Upper lobe of left lung (tissue), 4 donors: ENCODE measurements around the gene APC2.

Source experiments
- EP300 ChIP-seq, 4 donors: sonication (generic); formaldehyde crosslinking; IDR thresholded peaks; one replicate each; pipeline ENCODE4 v1.5.1; 2017; ENCODE audit warnings: antibody characterized with exemption in 4 of 4, control low read depth in 2 of 4
- POLR2A ChIP-seq, 4 donors: fragments of 450-650 bp; IDR thresholded peaks; one replicate each; pipeline ENCODE4 v1.5.1; 2016 to 2017; ENCODE audit warnings: antibody characterized with exemption in 4 of 4, mild to moderate bottlenecking in 2 of 4
- TF ChIP-seq, protein P1 (sequence below), 6 experiments: fragments of 450-650 bp in 4 of 6; fragments of 200-600 bp in 2 of 6; sonication (generic) in 2 of 6; IDR thresholded peaks; one replicate each; pipeline ENCODE4 v1.5.1; 2016 to 2019; ENCODE audit warnings: antibody characterized with exemption in 6 of 6

DNA sequence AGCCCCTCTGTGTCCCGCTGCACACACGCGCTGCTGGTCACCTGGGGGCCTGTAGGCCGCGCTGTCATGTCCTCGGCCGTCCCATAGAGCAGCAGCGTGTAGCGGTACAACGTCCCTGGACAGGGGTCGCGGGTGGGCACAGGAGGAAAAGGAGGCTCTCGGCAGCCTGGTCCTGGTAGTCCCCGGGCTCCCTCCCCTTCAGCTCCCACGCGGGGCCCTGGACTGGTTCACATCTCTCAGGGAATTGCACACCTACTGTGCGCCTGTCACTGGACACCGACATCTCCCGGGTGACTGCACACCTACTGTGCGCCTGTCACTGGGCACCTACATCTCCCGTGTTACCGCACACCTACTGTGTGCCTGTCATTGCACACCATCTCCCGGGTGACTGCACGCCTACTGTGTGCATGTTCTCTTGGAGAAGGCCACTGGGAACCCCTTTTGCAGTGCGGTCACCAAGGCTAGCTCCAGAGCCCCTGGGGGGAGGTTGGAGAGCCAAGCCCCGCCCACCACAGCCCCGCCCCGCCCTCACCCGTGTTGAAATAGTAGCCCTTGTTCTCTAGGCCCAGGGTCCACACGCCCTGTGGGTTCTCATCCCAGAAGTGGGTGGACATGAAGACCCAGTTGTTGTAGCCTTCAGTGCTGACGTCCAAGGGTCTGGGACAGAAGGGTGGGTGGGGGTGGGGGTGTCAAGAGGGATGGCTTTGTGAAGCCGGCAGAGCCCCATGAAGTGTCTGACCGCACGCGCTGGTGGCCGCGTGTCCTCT is 32.6 kb downstream of the APC2 start:
- TF ChIP-seq, protein P1, sequence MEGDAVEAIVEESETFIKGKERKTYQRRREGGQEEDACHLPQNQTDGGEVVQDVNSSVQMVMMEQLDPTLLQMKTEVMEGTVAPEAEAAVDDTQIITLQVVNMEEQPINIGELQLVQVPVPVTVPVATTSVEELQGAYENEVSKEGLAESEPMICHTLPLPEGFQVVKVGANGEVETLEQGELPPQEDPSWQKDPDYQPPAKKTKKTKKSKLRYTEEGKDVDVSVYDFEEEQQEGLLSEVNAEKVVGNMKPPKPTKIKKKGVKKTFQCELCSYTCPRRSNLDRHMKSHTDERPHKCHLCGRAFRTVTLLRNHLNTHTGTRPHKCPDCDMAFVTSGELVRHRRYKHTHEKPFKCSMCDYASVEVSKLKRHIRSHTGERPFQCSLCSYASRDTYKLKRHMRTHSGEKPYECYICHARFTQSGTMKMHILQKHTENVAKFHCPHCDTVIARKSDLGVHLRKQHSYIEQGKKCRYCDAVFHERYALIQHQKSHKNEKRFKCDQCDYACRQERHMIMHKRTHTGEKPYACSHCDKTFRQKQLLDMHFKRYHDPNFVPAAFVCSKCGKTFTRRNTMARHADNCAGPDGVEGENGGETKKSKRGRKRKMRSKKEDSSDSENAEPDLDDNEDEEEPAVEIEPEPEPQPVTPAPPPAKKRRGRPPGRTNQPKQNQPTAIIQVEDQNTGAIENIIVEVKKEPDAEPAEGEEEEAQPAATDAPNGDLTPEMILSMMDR (IDR thresholded peaks at IDR 0.05) = no peak
- TF ChIP-seq POLR2A (IDR thresholded peaks at IDR 0.05) (no peak), EP300 (IDR thresholded peaks at IDR 0.05) (no peak)
